Stimulated activated naive B cell treated with anti-CD40 and anti-IgM and Interleukin-4, amounts not matched to agents 10 μg/mL and 1 μg/mL and 100 μg/mL, for 72 hours (primary cell): ENCODE data around the gene CDC123.
"Not testable (repeated sequence)": the region's sequence is repeated elsewhere in the genome, so short reads cannot be mapped to it uniquely, and the experiment has no call there.

Source experiments
- ATAC-seq, 2 donors: fragments of 150-1000 bp; cut with Tn5 transposase; replicated peaks; 2 replicates each; pipeline ENCODE4 v1.10.0; 2021; ENCODE audit warnings: moderate library complexity in 1 of 2
- DNase-seq: peaks from one replicate; pipeline ENCODE4 v3.0.0; 2021
- H3K27ac Mint-ChIP-seq: one replicate; pipeline ENCODE4 v1.8.0; 2022; ENCODE audit warnings: mild to moderate bottlenecking, mixed read lengths
- H3K27me3 Mint-ChIP-seq, 2 donors: one replicate each; pipeline ENCODE4 v1.8.0; 2022; ENCODE audit warnings: mixed read lengths in 2 of 2
- H3K36me3 Mint-ChIP-seq, 2 donors: one replicate each; pipeline ENCODE4 v1.8.0; 2022; ENCODE audit warnings: mixed read lengths in 2 of 2, mild to moderate bottlenecking in 1 of 2
- H3K4me1 Mint-ChIP-seq, 2 donors: one replicate each; pipeline ENCODE4 v1.8.0; 2022; ENCODE audit warnings: mixed read lengths in 2 of 2, mild to moderate bottlenecking in 1 of 2
- H3K4me3 Mint-ChIP-seq, 2 donors: one replicate each; pipeline ENCODE4 v1.8.0; 2022; ENCODE audit warnings: mild to moderate bottlenecking in 2 of 2, mixed read lengths in 2 of 2, moderate library complexity in 1 of 2
- H3K9me3 Mint-ChIP-seq, 2 donors: one replicate each; pipeline ENCODE4 v1.8.0; 2022; ENCODE audit warnings: mixed read lengths in 2 of 2, mild to moderate bottlenecking in 1 of 2

The CDC123 gene

DNA sequence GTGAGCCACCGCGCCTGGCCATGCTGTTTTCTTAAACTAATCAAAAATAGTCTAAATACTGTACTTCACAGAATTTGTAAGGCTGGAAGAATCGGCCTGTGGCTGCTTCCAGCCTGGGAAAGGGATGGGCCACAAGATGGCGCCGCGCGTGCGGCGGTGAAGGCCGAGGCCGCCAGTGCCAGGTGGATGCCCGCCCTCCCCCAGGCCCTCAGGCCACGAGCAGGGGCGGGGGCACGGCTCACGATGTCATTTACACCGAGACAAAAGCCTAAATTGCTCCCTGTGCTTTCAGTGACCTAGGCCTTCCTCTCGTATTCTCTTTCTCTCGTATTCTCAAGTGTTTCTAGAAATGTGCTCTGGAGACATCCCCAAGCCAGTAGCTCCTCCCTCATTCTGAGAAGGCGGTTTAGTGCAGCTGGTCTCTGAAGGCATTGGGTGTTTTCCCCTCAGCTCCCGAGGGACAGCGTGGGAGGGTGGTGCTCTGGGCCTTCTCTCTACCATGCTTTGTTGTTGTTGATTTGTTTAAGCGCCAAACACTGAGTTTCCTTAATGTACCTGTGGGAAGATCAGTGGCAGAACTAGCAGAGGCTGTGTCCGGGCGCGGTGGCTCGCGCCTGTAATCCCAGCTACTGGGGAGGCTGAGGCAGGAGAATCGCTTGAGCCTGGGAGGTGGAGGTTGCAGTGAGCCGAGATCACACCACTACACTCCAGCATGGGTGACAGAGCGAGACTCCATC, 68.4 kb downstream of the CDC123 start:
- peaks cover 0 to 13% of the 10 kb centered on the region in 2 donors for H3K36me3 Mint-ChIP-seq
- ATAC-seq (peak; percentile 81 to 87), DNase-seq (peak; percentile 96)
- H3K4me3 Mint-ChIP-seq = peak overlapping the region; percentile 76 to 84
- peaks cover 27 to 43% of the 10 kb centered on the region in 2 donors for H3K4me1 Mint-ChIP-seq
- H3K27ac Mint-ChIP-seq = peak overlapping the region; percentile 98
- H3K9me3 Mint-ChIP-seq = no peaks in the 10 kb centered on the region
- H3K27me3 Mint-ChIP-seq = no peaks in the 10 kb centered on the region

DNA sequence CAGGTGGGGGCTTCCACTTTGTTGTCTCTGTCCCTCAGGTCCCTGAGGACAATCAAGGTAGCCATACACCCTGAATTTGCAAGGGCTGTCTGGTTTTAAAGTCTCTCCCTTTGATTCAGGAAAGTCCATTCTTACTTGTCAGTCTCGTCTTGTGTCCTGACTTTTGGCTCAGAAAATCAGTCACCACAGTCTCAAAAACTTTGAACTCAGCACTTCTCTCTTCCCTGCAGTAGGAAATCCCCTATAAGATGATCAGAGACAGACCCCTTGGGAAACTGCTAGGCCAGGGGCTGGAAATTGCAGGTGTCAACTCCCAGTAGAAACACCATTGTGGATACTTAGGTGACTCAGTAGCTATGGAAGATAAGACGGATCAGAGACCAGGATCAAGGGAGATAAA, 73.1 kb downstream of the CDC123 start:
- no peaks in the 10 kb centered on the region for H3K9me3 Mint-ChIP-seq
- H3K4me3 Mint-ChIP-seq = peak overlapping the region in 1 of 2 donors; percentile 14
- DNase-seq = no peak
- peak overlapping the region; percentile 61 for H3K27ac Mint-ChIP-seq
- no peak for ATAC-seq
- H3K27me3 Mint-ChIP-seq = no peaks in the 10 kb centered on the region
- H3K36me3 Mint-ChIP-seq = no peaks in the 10 kb centered on the region
- peaks cover 23 to 51% of the 10 kb centered on the region in 2 donors for H3K4me1 Mint-ChIP-seq

DNA sequence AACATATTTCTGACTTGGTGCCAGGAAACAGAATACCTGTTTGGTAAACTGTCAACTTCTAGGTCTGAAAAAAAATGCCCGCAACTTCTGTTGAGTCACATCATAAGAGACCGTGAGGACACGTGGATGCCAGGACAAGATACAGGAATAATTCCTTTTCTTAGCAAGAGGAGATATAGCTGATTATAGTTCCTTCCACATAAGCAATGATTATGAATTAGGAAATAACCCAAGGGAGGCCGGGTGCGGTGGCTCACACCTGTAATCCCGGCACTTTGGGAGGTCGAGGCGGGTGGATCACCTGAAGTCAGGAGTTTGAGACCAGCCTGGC, 75.2 kb downstream of the CDC123 start:
- no peak for DNase-seq
- Mint-ChIP-seq H3K4me3 (peak overlapping the region in 1 of 2 donors; percentile 31), H3K4me1 (peaks cover 7 to 33% of the 10 kb centered on the region in 2 donors), H3K36me3 (no peaks in the 10 kb centered on the region), H3K27me3 (no peaks in the 10 kb centered on the region), H3K27ac (peak overlapping the region; percentile 62), H3K9me3 (no peaks in the 10 kb centered on the region)
- peak in 1 of 2 donors; percentile 13 for ATAC-seq

DNA sequence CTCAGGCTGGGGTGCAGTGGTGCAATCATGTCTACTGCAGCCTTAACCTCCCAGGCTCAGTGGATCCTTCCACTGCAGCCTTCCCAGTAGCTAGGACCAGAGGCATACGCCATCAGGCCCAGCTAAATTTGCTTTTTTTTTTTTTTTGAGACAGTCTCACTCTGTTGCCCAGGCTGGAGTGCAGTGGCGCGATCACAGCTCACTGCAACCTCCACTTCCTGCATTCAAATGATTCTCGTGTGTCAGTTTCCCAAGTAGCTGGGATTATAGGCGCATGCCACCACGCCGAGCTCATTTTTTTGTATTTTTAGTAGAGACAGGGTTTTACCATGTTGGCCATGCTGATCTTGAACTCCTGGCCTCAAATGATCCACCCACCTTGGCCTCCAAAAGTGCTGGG, 81.9 kb downstream of the CDC123 start:
- H3K27ac Mint-ChIP-seq = peak overlapping the region; percentile 42
- not testable (repeated sequence) for DNase-seq, H3K27me3 Mint-ChIP-seq, H3K9me3 Mint-ChIP-seq, H3K4me3 Mint-ChIP-seq, H3K4me1 Mint-ChIP-seq, H3K36me3 Mint-ChIP-seq
- peak; percentile 63 to 64 for ATAC-seq

DNA sequence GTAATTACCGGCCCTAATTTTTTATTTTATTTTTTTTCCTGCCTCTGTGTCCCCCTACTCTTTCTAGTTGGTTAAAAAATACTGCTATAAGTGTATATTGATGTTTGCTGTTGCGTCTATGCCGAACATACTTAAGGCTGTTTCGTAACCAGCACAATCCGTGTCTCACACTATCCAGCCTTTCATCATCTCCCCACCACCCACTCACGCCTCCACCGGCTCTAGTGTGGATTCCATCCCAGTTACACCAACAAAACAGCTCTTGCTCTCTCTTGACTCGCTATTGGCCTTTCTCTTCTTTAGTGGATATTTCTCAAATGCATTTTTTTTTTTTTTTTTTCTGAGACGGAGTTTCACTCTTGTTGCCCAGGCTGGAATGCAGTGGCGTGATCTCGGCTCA, 83.3 kb downstream of the CDC123 start:
- ATAC-seq (no peak), DNase-seq (no peak)
- H3K27me3 Mint-ChIP-seq = no peaks in the 10 kb centered on the region
- no peak overlapping the region for H3K27ac Mint-ChIP-seq
- peaks cover 4 to 9% of the 10 kb centered on the region in 2 donors for H3K4me1 Mint-ChIP-seq
- H3K9me3 Mint-ChIP-seq = no peaks in the 10 kb centered on the region
- no peaks in the 10 kb centered on the region for H3K36me3 Mint-ChIP-seq
- no peak overlapping the region for H3K4me3 Mint-ChIP-seq

DNA sequence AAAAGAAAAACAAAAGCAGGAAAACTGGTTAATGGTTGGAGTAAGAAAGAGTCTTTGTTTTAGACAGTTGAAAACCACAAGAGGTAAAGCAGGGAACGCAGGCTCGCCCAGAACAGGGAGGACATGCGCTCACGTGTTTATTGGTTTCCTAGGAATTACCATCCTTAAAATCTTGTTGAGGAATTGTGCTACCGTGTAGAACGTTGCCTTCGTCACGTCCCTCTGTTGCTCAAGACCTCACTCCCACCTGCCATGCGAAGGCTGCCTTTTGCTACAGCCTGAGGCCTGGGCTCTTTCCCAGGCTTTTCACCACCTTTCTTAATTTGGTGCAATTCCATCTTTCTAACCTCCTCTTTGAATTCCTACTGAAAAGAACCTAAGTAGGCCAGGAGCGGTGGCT, 91.8 kb downstream of the CDC123 start:
- no peak for DNase-seq
- Mint-ChIP-seq H3K27me3 (no peaks in the 10 kb centered on the region), H3K4me1 (peaks cover 0 to 3% of the 10 kb centered on the region in 2 donors)

DNA sequence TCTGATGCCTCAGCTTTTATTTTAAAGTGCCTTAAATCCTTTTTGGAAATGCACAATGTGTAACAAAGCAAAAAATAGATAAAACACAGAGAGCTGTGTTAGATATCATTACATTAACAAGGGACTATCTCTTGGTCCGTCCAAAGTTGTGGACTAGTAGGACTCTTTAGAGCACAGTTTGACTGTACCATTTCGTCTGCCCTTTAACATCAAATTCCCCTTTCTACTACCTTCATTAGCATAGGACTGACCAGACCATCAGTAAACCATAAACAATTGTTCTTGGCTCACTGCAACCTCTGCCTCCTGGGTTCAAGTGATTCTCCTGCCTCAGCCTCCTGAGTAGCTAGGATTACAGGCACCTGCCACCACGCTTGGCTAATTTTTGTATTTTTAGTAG, 101.8 kb downstream of the CDC123 start:
- H3K27me3 Mint-ChIP-seq, H3K36me3 Mint-ChIP-seq, DNase-seq, H3K4me3 Mint-ChIP-seq, H3K9me3 Mint-ChIP-seq: not testable (repeated sequence)
- Mint-ChIP-seq H3K4me1 (peaks cover 4 to 11% of the 10 kb centered on the region in 2 donors), H3K27ac (peak overlapping the region; percentile 42)
- ATAC-seq = peak in 1 of 2 donors; percentile 67

More for the DNA sequence above, 91.8 kb downstream of the CDC123 start:
- ATAC-seq = no peak
- H3K4me3 Mint-ChIP-seq = no peak overlapping the region
- H3K27ac Mint-ChIP-seq = no peak overlapping the region
- no peaks in the 10 kb centered on the region for H3K36me3 Mint-ChIP-seq
- no peaks in the 10 kb centered on the region for H3K9me3 Mint-ChIP-seq

DNA sequence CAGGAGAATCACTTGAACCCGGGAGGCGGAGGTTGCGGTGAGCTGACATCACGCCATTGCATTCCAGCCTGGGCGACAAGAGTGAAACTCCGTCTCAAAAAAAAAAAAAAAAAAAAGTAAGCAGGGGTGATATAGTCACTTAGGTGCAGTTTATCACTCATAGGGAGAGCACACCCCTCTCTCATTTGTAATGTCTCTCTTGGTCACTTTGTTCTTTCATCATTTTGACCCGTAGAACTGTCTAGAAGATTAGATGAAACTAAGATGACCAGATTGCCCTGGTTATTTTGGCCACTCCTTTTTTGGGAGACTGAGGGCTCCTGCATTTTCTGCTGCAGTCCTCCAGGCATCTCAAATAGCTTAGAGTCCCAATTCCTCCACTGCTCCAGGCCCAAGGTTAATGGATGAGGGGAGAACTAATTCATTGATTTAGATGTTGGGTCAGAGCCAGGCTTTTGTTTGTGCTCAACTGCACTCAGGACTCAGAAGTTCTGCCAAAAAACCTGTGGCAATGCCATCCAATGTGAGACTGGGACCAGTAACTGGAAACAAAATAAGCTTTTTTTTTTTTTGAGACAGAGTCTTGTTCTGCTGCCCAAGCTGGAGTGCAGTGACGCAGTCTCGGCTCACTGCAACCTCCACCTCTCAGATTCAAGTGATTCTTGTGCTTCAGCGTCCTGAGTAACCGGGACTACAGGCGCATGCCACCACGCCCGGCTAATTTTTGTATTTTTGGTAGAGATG, 103.4 kb downstream of the CDC123 start:
- DNase-seq (no peak), ATAC-seq (no peak)
- Mint-ChIP-seq H3K27ac (no peak overlapping the region), H3K4me3 (no peak overlapping the region), H3K4me1 (peaks cover 4 to 11% of the 10 kb centered on the region in 2 donors), H3K36me3 (peaks cover 3 to 4% of the 10 kb centered on the region in 2 donors), H3K27me3 (no peaks in the 10 kb centered on the region), H3K9me3 (peaks cover 3% of the 10 kb centered on the region in 2 donors)
